PC-3 (cell line): ENCODE data around the gene CRIP2.

Experiments
- EZH2 ChIP-seq: fragments of 300-600 bp; sonication (generic); IDR thresholded peaks from one replicate; pipeline ENCODE4 v1.6.1; 2017; ENCODE audit warnings: antibody characterized with exemption, mild to moderate bottlenecking, low read length; ENCODE audit not compliant: unreplicated experiment
- EZH2phosphoT487 ChIP-seq: fragments of 300-600 bp; sonication (generic); IDR thresholded peaks from 2 replicates; pipeline ENCODE4 v1.6.1; 2018; ENCODE audit warnings: mild to moderate bottlenecking, antibody characterized with exemption, low read length, borderline replicate concordance
- TF ChIP-seq, protein P1 (sequence below): fragments of 300-600 bp; sonication (generic); conservative IDR thresholded peaks from 2 replicates; pipeline ENCODE4 v1.5.1; 2017; ENCODE audit warnings: antibody characterized with exemption, low read depth, mild to moderate bottlenecking, low read length

DNA sequence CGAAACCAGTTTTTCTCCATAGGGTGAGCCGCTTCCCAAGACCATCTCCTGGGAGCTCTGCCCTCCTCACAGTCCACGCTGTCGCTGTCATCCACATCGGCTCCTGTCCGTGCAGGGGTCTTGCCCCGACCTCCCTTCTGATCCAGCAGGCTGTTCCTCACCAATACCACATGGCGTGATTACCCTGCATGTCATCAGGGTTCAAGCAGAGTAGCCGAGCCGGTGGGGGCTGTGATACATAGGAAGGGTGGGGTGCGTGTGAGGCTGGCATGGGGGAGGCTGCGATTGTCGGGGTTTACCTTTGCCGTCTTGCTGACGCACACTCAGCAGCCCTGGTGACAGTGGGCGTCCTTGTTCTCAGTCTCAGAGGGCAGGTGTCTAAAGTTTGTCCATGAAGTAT, 33.4 kb downstream of the CRIP2 start:
- TF ChIP-seq, protein P1, sequence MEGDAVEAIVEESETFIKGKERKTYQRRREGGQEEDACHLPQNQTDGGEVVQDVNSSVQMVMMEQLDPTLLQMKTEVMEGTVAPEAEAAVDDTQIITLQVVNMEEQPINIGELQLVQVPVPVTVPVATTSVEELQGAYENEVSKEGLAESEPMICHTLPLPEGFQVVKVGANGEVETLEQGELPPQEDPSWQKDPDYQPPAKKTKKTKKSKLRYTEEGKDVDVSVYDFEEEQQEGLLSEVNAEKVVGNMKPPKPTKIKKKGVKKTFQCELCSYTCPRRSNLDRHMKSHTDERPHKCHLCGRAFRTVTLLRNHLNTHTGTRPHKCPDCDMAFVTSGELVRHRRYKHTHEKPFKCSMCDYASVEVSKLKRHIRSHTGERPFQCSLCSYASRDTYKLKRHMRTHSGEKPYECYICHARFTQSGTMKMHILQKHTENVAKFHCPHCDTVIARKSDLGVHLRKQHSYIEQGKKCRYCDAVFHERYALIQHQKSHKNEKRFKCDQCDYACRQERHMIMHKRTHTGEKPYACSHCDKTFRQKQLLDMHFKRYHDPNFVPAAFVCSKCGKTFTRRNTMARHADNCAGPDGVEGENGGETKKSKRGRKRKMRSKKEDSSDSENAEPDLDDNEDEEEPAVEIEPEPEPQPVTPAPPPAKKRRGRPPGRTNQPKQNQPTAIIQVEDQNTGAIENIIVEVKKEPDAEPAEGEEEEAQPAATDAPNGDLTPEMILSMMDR: no peak
- TF ChIP-seq EZH2: no peak
- TF ChIP-seq EZH2phosphoT487: no peak
